ENCODE data around the gene FDXR.
A peak's percentile ranks its signal among the peaks of the same experiment; 100 is the strongest.

Gene FDXR

DNA sequence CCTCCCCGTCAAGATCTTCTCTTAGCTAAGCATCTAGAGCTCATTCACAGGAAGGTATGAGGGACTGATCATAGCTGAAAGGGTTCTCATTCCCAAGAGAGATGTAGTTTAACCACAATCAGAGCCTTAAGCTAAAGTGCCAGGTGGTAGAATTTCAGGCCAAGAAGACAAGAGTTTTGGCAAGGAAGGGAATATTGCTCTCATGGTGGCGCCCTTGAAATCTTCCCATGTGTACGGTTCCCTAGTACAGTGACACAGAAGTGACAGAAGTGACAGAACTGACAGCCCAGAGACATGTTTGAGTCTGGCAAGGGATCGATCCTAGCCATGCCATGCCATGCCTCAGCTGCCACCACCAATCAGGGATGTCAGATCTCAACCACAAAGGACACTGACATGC, 15.6 kb downstream of the FDXR start:
- DNase-seq (ENCODE audit: low spot score) = no peak

DNA sequence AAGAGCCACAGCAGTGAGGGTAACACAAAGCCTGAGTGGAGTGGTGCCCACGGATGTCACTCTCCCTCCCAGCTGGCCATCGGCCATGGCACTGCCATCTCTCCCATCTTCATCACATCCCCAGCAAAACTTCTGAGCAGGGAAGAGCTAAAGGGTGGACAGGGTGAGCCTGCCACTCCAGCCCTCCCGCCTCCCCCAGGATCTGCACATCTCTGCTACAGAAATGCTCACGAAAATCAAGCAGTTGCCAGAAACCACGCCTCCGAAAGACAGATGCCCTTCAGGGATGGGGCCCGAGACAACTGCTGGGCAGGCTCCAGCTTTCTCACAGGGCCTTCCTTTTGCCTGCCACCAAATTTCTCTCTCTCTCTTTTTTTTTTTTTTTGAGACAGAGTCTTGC, 16.7 kb downstream of the FDXR start:
- no peak for DNase-seq (ENCODE audit: low spot score)

DNA sequence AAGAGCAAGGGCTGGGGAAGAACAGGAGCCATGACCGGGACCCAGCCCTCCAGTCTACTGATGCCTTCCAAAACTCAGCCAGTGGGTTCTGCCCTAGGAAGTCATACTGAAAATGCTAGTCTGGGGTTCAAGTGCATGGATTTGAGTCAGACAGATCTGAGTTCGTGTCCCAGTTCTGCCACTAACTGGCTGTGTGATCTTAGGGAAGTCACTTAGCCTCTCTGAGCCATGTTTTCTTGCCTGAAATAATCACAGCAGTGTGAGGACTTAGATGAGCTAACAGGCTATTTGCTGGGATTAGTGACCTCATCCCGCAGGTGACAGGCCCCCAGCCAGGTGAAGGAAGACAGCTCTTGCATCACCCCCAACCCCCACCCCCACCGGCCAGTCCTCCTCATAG, 17.5 kb downstream of the FDXR start:
- no peak for DNase-seq (ENCODE audit: low spot score)

DNA sequence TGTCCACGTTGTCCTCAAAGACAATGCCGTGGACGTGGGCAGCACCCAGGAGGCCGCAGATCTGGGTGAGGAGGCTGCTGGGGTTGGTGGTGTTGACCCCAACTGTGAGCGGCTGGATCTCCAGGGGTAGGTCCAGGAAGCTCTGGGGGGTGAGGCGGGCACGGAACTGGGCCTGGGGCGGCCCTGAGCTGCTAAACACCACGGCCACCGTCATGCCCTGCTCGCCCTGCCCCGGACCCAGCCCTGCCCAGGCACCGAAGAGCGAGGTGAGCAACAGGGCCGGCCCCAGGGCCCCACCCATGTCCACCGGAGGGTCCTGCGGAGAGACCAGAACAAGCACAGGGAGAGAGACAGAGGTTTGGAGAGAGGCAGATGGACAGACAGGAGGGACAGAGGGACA, 18.0 kb downstream of the FDXR start:
- no peak for DNase-seq (ENCODE audit: low spot score)

DNA sequence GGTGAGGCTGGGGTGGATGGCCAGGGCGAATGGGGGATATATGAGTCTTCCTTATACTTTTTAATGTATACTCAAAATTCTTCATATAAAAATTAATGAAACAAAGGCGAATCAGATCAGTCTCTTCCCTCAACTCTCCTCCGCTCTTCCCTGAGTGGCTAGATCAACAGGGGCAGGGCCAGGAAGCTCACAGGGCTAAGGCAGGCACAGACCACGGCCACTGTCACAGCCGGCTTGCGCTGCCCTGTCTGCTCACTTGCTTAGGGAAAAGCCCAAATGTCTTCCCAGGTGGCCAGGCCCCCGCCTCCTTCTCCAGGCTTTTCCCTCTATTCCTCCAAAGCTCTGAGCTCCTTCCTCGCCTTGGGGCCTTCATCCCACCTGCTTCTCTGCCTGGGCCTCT, 19.1 kb downstream of the FDXR start:
- no peak for DNase-seq (ENCODE audit: low spot score)

DNA sequence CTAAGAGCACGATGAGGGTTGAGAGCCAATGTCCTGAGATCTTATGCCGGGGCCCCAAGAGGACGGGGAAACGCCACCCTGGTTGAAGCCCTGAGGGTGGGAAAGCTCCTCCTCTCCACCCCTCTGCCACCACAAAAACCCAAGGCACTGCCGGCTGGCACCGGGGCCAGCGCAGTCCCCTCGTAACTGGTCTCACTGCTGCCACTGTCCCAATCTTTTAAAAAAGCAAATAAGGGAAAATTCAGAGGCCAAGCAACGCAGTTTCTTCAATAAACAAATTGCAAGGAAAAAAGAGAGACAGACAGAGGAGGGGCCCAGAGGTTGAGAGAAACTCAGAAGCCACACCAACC, 19.8 kb downstream of the FDXR start:
- no peak for DNase-seq (ENCODE audit: low spot score)

DNA sequence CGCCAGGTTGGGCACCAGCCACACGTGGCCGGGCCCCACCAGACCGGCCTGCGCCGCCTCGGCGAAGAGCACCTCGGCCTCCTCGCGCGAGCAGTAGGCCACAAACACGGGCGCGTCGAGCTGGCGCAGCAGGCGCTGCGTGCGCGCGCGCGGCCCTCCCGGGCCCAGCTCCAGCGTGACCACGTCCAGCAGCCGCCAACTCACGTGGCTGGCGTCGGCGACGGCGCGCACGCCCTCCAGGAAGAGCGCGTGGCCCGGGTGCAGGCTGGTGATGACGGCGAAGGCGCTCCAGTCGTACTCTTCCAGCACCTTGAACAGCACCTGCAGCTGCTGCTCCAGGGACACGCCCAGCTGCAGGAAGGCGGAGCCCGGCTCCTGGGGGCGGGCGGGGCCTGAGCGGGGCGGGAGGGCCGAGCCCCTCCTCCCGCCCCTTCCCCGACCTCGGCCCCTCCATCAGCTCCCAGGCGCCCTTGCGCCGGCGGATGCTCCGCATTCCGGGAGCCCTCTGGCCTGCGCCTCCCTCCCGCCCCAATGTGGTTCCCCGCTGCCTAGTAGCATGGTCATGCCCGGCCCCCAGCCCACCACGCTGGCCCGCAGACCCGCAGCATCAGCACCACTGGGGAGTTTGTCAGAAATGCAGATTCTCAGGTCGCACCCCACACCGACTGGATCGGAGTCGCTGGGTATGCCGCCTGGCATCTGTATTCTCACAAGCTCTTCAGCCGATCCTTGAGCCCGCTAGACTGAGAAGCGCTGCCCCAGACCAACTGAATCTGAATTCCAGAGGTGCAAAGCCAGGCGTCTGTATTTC, 20.4 kb downstream of the FDXR start:
- peak; percentile 36 for DNase-seq (ENCODE audit: low spot score)

DNA sequence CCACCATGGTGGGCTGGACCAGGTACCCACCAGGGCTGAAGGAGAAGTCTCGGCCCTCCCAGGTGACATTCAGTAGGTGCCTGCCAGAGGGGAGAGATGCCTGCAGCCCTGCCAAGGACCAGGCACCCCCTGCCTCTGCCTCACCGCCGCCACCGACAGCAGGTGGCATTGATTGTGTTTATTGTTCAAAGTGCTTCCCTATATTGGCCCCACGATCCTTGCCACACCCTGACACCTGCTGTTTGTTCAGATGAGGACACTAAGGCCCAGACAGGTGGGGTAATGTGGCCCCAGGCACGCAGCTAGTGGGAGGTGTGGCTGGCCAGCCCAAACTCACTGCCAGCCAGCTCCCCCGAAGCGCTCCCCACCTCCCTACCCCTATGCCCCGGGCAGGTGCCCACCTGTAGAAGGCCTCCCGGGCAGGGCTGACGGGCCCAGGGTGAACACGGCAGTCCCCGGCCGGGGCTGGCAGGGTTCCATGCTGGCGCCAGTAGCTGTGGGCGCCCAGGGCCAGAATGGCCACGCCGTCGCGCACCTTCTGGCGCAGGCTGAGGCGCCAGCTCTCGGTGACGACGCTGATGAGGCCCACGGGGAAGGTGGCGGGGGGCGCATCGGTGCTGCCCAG, 21.1 kb downstream of the FDXR start:
- no peak for DNase-seq (ENCODE audit: low spot score)

DNA sequence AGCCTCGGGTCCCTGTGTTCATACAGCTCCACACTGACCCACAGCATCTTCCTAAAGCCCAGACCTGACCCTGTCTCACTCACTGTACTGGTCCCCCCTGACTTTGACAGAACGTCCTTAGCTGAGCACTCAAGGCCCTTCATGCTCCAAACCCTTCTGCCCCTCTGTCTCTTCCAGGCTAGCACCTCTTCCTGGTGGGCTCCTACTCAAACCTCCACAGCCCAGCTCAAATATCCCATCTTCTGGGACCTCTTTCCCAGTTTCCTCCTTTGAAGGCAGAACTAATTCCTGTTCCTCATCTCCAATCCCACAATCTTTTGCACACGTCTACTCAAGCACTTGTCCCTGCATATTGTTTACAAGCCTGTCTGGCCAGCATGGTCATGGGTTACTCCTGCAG, 21.9 kb downstream of the FDXR start:
- DNase-seq (ENCODE audit: low spot score) = no peak

DNA sequence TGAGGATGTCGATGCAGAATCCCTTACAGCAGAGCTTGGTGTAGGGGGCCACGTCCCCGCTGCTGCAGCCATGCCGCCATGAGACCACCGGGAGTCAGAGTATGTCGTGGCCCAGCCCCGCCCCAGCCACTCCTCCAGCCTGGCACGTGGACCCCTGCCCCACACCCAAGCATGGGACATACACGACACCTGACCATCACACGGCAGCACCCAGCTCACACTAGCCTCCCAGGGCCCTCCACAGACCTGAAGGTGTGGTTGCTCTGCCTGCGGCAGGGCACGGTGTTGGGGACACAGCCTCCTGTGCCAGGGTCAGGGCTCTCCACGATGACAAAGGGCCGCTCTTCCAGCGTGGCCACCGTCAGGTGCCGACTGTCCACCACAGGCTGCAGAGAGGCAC, 22.5 kb downstream of the FDXR start:
- DNase-seq (ENCODE audit: low spot score) = no peak

DNA sequence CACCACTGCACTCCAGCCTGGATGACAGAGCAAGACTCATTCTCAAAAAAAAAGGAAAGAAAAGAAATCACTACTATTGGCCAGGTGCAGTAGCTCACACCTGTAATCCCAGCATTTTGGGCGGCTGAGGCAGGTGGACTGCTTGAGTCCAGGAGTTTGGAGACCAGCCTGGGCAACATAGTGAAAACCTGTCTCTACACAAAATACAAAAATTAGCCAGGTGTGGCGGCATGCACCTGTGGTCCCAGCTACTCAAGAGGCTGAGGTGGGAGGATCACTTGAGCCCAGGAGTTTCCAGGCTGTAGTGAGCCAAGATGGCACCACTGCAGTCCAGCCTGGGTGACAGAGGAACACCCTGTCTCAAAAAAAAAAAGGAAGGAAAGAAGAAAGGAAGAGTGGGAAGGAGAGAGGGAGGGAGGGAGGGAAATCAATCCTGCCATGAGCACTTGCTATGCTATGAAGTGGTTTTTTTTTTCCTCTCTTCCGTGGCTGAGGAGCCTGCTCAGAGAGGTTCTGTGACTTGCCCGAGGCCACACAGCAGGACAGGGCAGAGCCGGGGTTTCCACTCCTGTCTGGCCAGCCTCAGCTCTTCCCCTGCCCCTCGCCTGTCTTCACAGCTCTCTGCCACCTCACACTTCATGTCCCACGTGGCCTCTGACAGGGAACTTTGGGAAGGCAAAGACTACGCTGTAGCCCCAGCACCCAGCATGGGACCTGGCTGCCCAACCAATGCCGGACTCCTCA, 24.0 kb downstream of the FDXR start:
- no peak for DNase-seq (ENCODE audit: low spot score)

DNA sequence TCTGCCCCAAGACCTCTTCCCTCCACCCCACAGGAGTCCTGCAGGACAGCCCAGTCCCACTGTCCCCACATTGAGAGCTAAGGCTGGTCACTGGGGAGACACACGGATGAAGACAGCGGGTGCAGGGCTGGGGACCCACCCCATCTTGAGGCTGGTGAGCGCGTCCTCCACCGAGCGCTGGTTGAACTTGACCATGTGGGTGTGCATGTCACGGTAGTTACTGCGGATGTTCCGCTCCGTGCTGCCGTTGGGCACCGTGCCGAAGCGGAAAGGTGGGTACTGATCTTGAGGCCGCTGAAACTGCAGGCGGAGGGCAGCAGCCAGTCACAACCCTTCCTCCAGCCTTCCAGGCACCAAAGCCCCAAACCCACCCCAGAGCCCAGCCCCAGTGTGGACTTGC, 26.2 kb downstream of the FDXR start:
- no peak for DNase-seq (ENCODE audit: low spot score)

DNA sequence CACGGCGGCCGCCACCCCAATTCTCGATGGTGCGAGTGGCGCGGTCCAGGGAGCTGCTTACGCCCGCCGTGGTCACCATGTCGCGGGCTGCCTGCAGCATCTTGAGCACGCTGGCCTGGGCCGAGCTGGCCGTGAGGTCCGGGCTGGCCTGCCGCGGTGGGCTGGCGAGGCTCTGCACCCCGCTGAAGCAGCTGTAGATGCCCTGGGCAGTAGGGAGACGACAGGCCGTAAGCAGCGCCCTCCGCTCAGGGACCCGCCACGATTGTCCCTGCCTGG, 29.5 kb downstream of the FDXR start:
- DNase-seq (ENCODE audit: low spot score) = no peak

DNA sequence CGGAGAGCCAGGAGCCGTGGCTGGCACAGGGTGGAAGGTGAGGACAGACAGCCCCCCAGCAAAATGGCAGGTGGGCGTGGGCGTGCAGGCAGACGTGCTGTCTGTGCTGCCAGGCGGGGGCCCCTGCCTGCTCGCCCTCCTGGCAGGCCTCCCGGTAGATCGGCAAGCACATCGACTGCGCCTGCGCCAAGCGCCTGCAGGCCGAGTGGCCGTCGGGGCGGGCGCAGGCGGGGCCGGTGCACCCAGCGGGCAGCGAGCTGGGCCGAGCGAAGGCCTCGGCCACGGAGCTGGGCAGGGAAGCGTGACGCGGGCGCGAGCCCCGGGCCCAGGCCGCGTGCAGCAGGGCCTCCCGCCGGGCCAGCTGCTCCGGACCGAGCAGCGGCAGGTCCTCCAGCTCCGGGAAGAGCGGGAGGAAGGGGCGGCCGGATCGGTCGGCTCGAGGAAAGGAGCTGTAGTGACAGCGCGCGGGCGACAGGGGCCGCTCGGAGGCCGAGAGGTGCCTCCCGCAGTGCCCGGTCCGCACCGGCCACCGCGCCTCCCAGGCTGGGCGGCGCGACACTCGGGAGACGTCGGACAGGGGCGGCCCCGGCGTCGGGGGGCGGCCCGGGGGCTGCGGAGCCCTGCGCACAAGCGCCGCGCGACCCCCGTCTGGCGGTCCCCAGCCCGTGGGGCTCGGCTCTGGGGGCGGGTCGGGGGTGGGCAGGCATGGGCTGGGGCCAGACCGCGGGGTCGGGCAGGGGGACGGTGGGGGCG, 30.0 kb downstream of the FDXR start:
- no peak for DNase-seq (ENCODE audit: low spot score)

DNA sequence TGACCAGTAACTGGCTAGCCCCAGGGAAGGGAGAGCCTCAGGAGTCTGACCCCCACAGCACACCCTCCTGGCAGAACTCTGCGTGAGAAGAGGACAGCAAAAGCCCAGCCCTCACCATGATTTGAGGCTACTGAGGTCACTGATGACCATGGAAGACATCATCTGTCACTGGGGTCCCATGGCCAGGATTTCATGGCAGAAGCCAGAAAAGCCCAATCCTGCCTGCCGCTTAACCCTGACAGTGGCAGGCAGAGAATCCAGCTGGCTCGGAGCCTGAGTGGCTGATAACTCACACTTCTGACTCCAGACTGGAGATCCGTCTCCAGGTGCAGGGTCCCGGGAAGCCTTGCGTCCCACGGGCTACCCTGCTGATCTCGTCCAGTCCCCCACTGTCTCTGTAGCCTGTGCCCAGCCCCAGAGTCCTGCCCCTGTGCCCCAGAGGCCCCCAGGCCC, 30.6 kb downstream of the FDXR start:
- DNase-seq (ENCODE audit: low spot score) = no peak

DNA sequence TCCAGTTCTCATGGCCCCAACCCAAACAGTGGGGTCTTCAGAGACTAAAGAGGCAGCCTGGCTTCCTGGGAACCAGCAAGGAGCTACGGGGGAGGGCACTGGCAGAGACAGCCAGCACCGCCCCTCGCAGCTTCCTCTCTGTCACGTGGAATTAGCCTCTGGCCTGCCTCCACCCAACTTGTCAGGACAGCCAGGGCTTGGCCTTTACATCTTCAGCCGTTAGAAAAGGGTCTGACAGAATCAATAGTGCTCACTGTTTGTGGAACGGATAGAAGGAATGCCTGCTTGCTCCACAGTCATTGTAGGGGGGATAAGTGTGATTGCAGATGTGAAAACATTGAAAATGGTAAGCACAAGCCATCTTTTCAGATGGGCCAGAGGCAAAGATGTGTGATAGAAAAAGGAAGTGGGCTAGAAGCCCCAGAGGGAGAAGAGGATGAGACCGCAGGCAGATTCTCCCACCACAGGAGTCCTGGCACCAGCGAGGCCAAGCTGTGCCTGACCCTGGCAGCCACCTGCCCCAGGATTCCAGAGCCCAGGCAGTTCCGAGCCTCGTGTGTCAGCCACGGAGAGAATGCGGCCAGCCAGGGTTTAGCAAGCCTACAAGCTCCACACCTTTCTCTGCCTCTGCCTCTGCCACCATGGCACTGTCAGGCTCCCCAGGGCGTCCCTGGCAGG, 31.7 kb downstream of the FDXR start:
- DNase-seq (ENCODE audit: low spot score) = peak; percentile 77

DNA sequence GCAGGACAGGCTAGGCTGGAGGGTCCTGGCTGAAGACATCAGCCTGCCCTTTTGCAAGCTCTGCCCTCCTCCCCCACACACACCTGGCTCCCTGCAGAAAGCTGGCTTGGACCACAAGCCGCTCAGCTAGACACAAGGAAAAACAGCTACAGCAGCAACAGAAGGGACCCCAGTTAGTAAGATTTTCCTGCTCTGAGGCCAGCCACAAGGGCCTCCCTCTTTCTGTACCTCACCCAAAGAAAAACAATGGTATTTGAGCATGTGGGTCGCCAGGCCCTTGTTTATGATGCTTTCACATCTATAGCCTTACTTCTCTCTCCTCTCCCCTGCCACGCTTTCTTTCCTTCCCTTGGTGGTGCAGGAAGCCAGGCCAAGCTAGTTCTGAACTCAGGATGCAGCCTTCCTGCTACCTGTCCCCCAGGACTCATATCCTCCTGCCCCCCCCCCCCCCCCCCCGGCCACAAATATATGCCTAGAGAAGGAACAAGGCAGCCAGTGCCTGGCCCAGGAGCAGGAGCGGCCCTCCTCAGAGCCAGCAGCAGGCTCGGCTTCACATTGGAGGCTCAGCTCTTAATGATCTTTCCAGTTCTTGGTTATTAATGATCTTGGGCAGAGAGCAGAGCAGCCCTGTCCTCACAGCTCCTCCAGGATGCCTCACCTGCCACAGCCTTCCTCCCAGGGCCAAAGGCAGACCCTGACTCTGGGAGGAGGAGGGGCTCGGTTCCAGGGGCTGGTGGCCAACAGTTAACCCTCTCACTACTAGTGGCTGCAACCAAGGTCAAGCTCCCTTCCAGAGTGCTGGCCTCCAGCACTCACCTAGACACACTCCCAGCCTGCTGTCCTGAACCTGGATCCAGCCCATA, 32.6 kb downstream of the FDXR start:
- DNase-seq (ENCODE audit: low spot score) = no peak

DNA sequence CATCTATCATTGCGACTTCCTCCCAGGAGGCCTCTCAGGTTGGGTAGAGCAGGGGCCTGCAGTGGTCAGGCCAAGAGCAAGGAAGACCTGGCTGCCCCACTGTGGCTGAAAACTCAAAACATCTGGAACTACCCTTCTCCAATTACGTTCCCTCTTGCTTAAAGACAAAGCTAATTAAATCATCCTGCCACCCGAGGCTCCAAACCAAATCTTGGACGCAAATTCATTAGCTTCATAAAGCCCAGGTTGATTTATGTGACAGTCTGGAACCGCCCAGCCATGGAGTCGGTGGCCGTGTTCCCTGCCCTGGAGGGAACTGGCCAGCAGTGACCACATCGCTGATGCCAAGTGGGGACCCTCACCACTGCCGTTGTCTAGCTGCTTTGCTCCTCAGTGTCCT, 34.5 kb downstream of the FDXR start:
- no peak for DNase-seq (ENCODE audit: low spot score)

DNA sequence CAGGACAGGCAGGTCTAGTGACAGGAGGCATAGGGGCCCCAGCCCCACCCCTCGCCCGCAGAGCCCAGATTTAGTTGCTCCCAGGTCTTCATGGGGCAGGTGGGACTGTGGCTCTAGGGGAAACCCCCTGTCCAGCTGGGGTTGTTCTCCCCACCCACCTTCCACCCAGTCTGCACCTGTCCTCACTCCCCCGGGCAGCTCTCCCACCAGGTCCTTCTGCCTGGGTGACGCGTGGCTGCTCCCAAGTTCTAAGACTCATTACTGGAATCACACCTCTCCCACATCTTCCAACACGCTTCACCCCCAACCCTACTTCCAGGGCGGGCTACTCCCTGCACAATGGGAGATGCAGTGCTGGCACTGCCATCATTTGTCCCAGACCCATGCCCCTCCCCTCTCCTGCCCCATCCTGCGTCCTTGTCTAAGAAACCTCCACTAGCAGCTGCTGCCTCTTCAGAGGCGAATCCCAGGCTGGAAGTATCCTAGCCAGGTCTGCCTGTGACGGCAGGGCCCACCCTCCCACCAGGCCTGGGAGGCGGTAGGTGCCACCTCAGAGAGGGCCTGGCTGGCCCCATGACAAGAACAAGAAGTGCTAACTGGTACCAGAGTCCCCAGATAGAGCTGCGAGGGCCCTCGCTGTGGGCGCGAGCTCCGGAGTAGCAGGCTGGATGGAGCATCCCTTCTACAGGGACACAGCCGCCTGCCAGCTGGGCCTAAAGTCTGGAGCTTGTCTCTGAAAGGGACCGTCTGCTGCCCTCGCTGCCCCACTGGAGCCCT, 35.9 kb downstream of the FDXR start:
- no peak for DNase-seq (ENCODE audit: low spot score)

DNA sequence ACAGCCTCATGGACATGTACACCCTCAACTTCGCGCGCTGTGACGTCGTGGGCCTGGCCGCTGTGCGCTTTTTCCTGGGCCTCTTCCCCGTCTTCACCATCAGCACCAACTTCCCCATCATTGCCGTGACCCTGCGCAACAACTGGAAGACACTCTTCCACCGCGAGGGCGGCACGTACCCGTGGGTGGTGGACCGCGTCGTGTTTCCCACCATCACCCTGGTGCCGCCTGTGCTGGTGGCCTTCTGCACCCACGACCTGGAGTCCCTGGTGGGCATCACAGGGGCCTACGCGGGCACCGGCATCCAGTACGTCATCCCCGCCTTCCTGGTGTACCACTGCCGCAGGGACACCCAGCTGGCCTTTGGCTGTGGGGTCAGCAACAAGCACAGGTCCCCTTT, 36.6 kb downstream of the FDXR start:
- no peak for DNase-seq (ENCODE audit: low spot score)

Measured in COLO829 (cell line).